Cardiac septum (tissue), 1 donor: ENCODE results near the gene KIAA0513. TPM values are rescaled to one million over a fixed set of nuclear protein-coding genes. Genes with fewer than 3 reads are reported as not detected.
A peak's percentile ranks its signal among the peaks of the same experiment; 100 is the strongest.

Experiments
- DNase-seq: peaks from one replicate; pipeline ENCODE4 v3.0.0-alpha.2; 2020; ENCODE audit warnings: low spot score
- intact Hi-C: fragments of 100-400 bp; cut with DNase I; formaldehyde crosslinking; loops from one replicate; pipeline ENCODE4 v1.14.0; 2022
- long read RNA-seq: library from polyadenylated mRNA; unstranded; transcript quantifications from one replicate; pipeline ENCODE4 v2.0.0, GENCODE V29; 2021
- total RNA-seq: library from RNA; stranded (reverse); fragmentation: NEBNext Ultra II Directional; extraction: Animal tissue kit (Norgen Biotek cat#: 25700); gene quantifications from one replicate; pipeline ENCODE4 v1.2.1, GENCODE V29; 2021
- donor health status: DM: no; HTN: no; CAD: no.

The KIAA0513 gene
- 8.3 TPM for total RNA-seq
- long read RNA-seq, full-length matches to known transcripts = 3 of 8 reads
- long read RNA-seq, partial matches to known transcripts = 1 of 8 reads
- long read RNA-seq, other reads (novel, unspliced or antisense) = 4 of 8 reads

DNA sequence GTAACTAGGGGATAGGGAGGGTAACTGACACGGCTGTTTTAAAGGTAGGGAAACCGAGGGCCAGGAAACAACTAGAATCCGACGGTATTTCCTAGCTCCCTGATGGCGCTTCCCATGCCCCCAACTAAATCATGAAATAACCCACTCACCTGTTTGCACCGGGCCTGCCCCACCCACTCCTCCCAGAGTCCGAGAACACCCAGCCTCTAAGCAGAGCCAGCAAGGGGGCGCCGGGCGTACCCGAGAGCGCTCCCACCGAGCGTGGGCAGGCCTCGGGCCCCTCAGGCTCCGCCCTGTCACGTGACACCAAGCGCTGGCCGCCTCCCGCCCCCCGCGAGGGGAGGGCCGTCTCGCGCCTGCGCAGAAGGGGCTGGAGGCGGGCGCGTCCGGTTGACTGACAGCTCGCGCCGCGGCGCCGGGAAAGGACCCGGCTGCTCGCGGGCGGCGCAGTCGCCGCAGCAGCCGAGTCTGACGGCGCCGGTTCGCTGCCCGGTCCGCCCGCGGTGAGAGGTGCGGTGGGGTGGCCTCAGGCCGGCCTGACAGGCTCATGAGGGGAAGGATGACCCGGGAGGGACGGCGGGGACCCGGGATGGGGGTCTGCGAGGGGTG lies at the start of gene KIAA0513:
TSS of gene KIAA0513 (plus strand) at position 447 of the 609 bp plus-strand sequence. CDS start 39,277 bp downstream, outside the sequence.
- peak; percentile 98 for DNase-seq
- intact Hi-C loops = loop anchor here (2.0 kb wide), 1 partner anchor 17 kb away; the partner anchor contains the start of gene ZDHHC7

GRCh38 chr16:84979516-84979915 lies 48.1 kb upstream of the KIAA0513 start:
- DNase-seq = no peak

GRCh38 chr16:84982434-84982833 lies 45.2 kb upstream of the KIAA0513 start:
- DNase-seq = no peak
- intact Hi-C loops = no loop called here

More at GRCh38 chr16:84979516-84979915, 48.1 kb upstream of the KIAA0513 start:
- intact Hi-C loops = no loop called here

- intact Hi-C loops = no loop called here
Observed at GRCh38 chr16:84985079-84986065, 42.2 kb upstream of the KIAA0513 start.

DNA sequence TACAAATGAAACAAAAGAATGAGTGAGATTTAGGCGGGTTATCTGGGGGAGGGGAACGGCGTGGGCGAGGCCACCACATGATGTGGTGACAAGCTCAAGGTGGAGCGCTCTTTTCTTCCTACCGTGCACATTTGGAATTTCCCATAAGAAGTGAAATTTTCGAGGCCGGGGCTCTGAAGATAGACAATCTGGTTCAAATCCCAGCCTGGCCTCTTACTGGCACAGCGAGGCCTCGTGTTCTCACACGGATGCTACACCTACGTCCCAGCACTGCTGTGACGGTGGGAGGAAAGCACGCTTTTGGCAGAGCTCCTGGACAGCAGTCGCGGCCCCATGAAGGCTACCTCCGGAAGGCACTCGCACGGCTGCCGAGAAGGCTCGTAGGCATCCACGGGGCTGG lies 41.5 kb upstream of the KIAA0513 start:
- DNase-seq = peak; percentile 39
- intact Hi-C loops = no loop called here

More at GRCh38 chr16:84985079-84986065, 42.2 kb upstream of the KIAA0513 start:
- peak; percentile 63 for DNase-seq

DNA sequence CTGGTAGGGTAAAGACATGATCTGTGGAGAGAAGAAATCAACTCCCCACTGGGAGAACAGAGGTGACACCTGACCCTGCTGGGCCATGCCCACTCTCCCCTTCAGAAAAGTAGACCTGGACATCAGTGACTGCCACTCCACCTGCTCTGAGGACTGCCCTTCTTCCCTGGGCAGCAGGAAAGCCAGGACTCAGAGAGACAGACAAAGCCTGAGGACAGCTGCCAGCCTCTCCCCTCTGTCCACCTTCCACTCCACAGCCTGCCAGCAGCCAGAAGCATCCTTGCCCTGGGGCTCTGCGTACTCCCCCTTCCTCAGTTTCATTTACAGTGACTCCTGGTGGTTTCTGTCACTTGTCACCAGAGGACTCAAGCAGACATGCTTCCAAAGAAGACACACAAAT lies 40.7 kb upstream of the KIAA0513 start:
- intact Hi-C loops = no loop called here
- DNase-seq = peak; percentile 66

- intact Hi-C loops = no loop called here
- DNase-seq = peak; percentile 69
Observed at GRCh38 chr16:84988328-84989080, 39.1 kb upstream of the KIAA0513 start.

DNA sequence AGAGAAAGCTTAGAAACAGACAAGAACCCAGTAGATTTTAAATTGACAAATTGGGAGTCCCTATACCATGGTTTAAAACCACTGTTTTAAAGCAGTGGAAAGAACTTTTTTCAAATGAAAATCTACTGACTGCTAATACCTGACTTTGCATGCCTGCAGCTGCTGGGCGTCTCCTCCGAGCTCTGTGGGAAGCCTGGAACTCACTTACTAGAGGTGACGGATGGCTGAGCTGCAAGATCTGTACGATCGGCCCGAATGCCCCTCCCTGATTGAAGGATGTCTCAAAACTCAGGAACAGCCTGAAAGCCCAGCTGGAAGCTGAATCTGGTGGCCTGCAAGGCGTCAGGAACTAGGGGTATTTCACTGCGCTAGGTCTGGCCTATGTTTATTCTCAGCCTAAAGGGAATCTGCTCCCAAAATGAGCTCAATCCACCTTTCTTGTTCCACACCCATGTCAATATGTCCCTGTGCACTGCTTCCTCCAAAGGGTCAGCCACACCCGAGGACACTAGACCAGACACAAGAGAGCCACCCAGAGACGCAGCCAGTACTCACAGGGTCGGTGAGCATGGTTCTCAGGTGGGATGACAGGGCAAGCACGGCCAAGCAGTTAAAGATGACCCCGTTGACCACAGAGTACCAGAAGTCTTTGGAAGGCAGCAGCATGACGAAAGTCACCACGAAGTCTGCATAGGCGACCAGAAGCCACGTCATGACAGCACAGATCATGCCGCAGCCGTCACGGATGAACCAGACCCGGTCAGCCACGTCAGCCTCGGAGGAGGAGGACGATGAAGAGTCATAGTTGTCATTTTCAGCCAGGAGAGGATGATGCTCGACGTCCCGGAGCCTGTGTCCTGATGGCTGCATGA lies 37.6 kb upstream of the KIAA0513 start:
- peak; percentile 41 for DNase-seq
- intact Hi-C loops = no loop called here

DNA sequence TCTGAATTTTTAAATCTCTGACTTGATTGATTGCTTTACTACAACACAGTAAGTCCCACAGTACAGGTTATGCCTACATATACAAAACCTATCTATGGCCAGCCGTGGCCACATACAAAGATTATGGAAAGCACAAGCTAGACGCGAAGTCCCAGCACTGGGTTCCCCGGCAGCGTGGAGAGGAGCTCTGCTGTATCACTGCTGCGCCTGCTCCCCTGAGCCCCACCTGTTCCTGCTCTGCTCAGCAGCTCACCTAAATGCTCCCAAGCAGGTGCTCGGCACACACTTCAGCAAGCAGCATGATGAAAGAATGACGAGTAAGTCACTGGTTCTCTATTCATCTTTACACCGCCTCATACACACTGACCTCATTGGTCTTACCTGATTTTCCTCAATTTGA lies 36.8 kb upstream of the KIAA0513 start:
- DNase-seq = peak; percentile 31
- intact Hi-C loops = no loop called here

DNA sequence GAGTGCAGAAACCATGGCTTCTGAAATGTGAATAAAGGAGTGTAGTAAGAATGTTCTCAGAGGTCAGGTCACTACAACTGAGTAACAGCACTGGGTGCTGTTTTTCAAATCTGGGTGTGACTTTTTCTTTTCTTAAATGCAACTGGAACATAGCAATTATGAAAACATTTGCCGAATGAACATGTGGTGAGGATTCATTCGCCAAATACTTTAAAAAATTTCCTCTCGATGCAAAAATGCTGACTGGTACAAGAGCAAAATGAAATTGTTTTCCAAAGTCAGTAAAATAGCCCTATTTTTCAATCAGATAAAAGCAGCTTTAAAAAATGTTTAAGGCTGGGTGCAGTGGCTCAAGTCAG lies 34.9 kb upstream of the KIAA0513 start:
- intact Hi-C loops = no loop called here
- no peak for DNase-seq

GRCh38 chr16:84993926-84994325 lies 33.7 kb upstream of the KIAA0513 start:
- DNase-seq = no peak

DNA sequence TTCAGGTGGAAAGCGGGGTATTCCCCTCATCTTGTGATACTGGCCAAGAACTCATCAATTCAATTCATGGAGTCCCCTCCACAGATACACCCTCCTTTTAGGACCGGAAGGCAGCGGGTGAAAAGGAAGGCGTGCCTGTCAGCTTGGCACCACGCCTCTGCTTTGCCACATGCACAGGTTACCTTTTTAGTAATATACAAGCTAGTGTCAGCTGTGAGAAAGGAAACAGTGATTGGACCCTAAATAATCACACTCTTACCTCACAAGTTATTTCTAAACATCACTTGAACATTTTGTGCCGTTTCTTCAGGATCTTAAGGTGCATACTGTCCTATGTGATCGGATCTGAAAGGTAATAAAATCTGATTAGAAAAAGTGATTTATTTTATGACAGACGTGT lies 31.9 kb upstream of the KIAA0513 start:
- peak; percentile 33 for DNase-seq
- intact Hi-C loops = no loop called here

More at GRCh38 chr16:84993926-84994325, 33.7 kb upstream of the KIAA0513 start:
- intact Hi-C loops = no loop called here

- intact Hi-C loops = no loop called here
- DNase-seq = no peak
Observed at GRCh38 chr16:84996365-84996764, 31.2 kb upstream of the KIAA0513 start.

GRCh38 chr16:84999200-84999599 lies 28.4 kb upstream of the KIAA0513 start:
- no peak for DNase-seq
- intact Hi-C loops = no loop called here

- DNase-seq = no peak
- intact Hi-C loops = no loop called here
Observed at GRCh38 chr16:84999857-85000480, 27.6 kb upstream of the KIAA0513 start.

DNA sequence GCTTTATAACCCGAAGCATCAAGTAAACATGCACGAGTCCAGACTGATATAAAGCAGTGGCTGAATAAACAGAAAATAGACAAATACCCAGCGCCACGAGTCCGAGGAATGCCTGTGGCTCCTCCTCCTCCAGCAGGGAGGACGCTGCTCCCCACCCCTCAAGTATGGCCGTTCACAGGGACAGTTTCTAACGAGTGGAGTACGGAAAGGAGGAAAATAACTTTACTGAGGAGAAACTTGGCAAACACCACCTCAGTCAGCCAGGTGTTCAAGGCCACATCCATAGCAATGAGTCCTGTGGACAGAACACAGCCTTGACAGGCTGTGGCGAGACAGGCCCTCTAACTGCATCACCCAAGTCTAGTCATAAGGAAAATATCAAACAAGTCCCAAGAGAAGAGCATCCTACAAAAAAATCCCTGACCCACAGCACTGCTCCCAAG lies 25.5 kb upstream of the KIAA0513 start:
- no peak for DNase-seq
- intact Hi-C loops = no loop called here

DNA sequence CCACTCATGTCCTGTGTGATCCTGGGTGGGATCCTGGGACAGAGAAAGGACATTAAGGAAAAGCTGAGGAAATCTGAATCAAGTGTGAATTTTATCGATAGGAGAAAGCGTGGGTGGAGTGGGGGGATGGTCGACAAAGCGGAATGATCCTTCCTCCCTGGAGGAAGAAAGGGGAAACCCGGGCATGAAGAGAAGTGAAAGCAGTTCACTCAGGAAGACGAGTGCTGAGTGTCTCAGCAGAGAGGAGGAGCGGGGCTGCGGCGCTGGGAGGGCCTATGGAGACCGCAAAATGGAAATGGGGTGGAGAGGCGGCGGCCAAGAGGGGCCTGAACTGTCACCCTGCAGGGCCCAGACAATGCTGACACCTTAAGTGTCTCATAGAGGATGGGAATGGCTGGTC lies 25.0 kb upstream of the KIAA0513 start:
- DNase-seq = no peak
- intact Hi-C loops = no loop called here

DNA sequence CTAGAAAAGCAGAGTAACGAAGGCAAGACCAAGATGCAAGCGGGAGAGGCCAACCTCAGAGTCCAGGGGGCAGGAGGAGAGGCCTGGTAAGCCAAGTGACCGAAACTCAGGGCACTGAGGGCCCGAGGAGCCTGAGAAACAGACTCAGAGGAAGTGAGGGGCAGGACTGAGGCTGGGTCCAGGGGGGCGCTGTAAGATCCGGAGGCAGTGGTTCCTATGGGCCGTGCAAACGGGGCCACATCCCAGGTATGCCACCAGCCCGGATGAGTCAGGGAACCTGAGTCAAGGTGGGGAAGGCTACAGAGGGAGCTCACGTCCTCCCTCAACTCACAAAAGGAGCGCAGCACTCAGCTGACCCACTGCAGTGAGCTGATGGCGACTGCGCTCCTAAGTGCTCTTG lies 24.5 kb upstream of the KIAA0513 start:
- intact Hi-C loops = no loop called here
- no peak for DNase-seq
